HG02938 (cell line): ENCODE results near the gene LTBP4.

ENCODE experiments used
- ATAC-seq: cut with Tn5 transposase; IDR thresholded peaks from one replicate; pipeline ENCODE4 v1.9.1; 2021; ENCODE audit warnings: mild to moderate bottlenecking, moderate library complexity; ENCODE audit not compliant: unreplicated experiment

The LTBP4 gene

GRCh38 chr19:40661616-40662015 is 60.4 kb downstream of the LTBP4 start:
- ATAC-seq, result no peak

GRCh38 chr19:40662925-40663694 is 61.9 kb downstream of the LTBP4 start:
- ATAC-seq, result peak; percentile 66

- ATAC-seq, result no peak
Measured at GRCh38 chr19:40663695-40664692, 62.8 kb downstream of the LTBP4 start.

GRCh38 chr19:40666803-40667438 is 65.8 kb downstream of the LTBP4 start:
- ATAC-seq, result no peak

- ATAC-seq, result no peak
Measured at GRCh38 chr19:40667602-40668001, 66.4 kb downstream of the LTBP4 start.

- ATAC-seq, result no peak
Measured at GRCh38 chr19:40668991-40669614, 67.9 kb downstream of the LTBP4 start.

GRCh38 chr19:40671404-40671803 is 70.2 kb downstream of the LTBP4 start:
- no peak for ATAC-seq

GRCh38 chr19:40672038-40672437 is 70.9 kb downstream of the LTBP4 start:
- no peak for ATAC-seq

GRCh38 chr19:40672573-40673299 is 71.6 kb downstream of the LTBP4 start:
- ATAC-seq, result no peak

- ATAC-seq, result no peak
Measured at GRCh38 chr19:40673397-40673796, 72.2 kb downstream of the LTBP4 start.

GRCh38 chr19:40674291-40674690 is 73.1 kb downstream of the LTBP4 start:
- ATAC-seq, result no peak

- ATAC-seq, result no peak
Measured at GRCh38 chr19:40677156-40677555, 76.0 kb downstream of the LTBP4 start.
